Keratinocyte (primary cell): ENCODE results near the gene VAMP5.
"Not testable (repeated sequence)": the region's sequence is repeated elsewhere in the genome, so short reads cannot be mapped to it uniquely, and the experiment has no call there.

Source experiments
- CTCF ChIP-seq, 3 experiments: IDR thresholded peaks in 1 of 3; conservative IDR thresholded peaks in 1 of 3; optimal IDR thresholded peaks in 1 of 3; 2 replicates in 2 of 3; 3 replicates in 1 of 3; pipeline versions ENCODE3 to v1.5.1; 2011; ENCODE audit warnings: low read length in 3 of 3, mild to moderate bottlenecking in 3 of 3, moderate library complexity in 2 of 3, control low read depth in 1 of 3, inconsistent platforms in 1 of 3; ENCODE audit not compliant: insufficient read depth in 2 of 3; ENCODE audit errors: extremely low read depth in 1 of 3
- EZH2 ChIP-seq: IDR thresholded peaks from one replicate; pipeline ENCODE4 v1.6.1; 2012; ENCODE audit warnings: inconsistent platforms, mild to moderate bottlenecking, low read length, moderate library complexity

DNA sequence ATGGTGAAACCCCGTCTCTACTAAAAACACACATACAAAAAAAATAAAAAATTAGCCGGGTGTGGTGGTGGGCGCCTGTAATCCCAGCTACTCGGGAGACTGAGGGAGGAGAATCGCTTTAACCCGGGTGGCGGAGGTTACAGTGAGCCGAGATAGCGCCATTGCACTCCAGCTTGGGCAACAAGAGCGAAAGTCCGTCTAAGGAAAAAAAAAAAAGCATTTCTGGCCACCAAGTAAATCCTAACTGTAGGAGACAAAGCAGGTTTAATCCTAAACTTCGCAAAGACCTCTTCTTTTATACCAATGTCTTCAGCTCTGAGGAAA lies 23.9 kb upstream of the VAMP5 start:
- TF ChIP-seq CTCF (optimal IDR thresholded peaks at IDR 0.05 in 1 of 3, IDR thresholded peaks at IDR 0.05 in 1 of 3, conservative IDR thresholded peaks at IDR 0.05 in 1 of 3; ENCODE audit: extremely low read depth in 1 of 3, insufficient read depth in 2 of 3, low read length in 3 of 3); EZH2: not testable (repeated sequence)
